K562 (cell line): ENCODE measurements around the gene TNNT1. TPM values are rescaled to one million over a fixed set of nuclear protein-coding genes. Genes with fewer than 3 reads are reported as not detected.

Source experiments
- ERF ChIP-seq: fragments of 450-650 bp; formaldehyde crosslinking; IDR thresholded peaks from 2 replicates; pipeline ENCODE4 v1.4.0; 2020; ENCODE audit warnings: mild to moderate bottlenecking, mixed read lengths
- FOXM1 ChIP-seq, 2 experiments: fragments of 450-650 bp in 1 of 2; sonication (generic) in 1 of 2; formaldehyde crosslinking in 1 of 2; IDR thresholded peaks; 2 replicates each; pipeline versions ENCODE4 v1.6.1 to v1.9.0; 2017 to 2022; ENCODE audit warnings: low read depth in 2 of 2, mild to moderate bottlenecking in 2 of 2, missing genetic modification reagents in 1 of 2, moderate library complexity in 1 of 2
- HDAC3 ChIP-seq: fragments of 450-650 bp; IDR thresholded peaks from 2 replicates; pipeline ENCODE4 v1.6.1; 2018; ENCODE audit warnings: borderline replicate concordance, mild to moderate bottlenecking, moderate library complexity; ENCODE audit not compliant: partially characterized antibody
- KHSRP ChIP-seq: fragments of 450-650 bp; IDR thresholded peaks from 2 replicates; pipeline ENCODE4 v1.6.1; 2017
- KLF1 ChIP-seq: fragments of 450-650 bp; IDR thresholded peaks from 2 replicates; pipeline ENCODE4 v1.6.1; 2016; ENCODE audit warnings: missing genetic modification characterization, missing compliant biosample characterization
- PCBP1 ChIP-seq: fragments of 200-400 bp; formaldehyde crosslinking; IDR thresholded peaks from 2 replicates; pipeline ENCODE4 v1.6.1; 2018; ENCODE audit warnings: mild to moderate bottlenecking, low read depth, low read length; ENCODE audit not compliant: poor library complexity, severe bottlenecking
- RAD21 ChIP-seq, 2 experiments: fragments of 250-450 bp in 1 of 2; fragments of 450-650 bp in 1 of 2; sonication (Bioruptor Pico) in 1 of 2; formaldehyde crosslinking in 1 of 2; IDR thresholded peaks in 1 of 2; conservative IDR thresholded peaks in 1 of 2; 2 replicates each; pipeline versions ENCODE4 v1.4.0 to v1.8.0; 2020 to 2022; ENCODE audit warnings: mild to moderate bottlenecking in 2 of 2, moderate library complexity in 1 of 2
- RBFOX2 ChIP-seq: fragments of 200-400 bp; formaldehyde crosslinking; IDR thresholded peaks from 2 replicates; pipeline ENCODE4 v1.6.1; 2017; ENCODE audit warnings: low read depth, mild to moderate bottlenecking, low read length, moderate library complexity
- SMAD1 ChIP-seq: fragments of 150-350 bp; IDR thresholded peaks from 2 replicates; pipeline ENCODE4 v1.6.1; 2014; ENCODE audit warnings: low read length, low read depth; ENCODE audit not compliant: partially characterized antibody
- TAF7 ChIP-seq: fragments of 450-650 bp; IDR thresholded peaks from 2 replicates; pipeline ENCODE4 v1.6.1; 2016; ENCODE audit warnings: missing genetic modification characterization, missing compliant biosample characterization
- U2AF2 ChIP-seq: fragments of 200-400 bp; formaldehyde crosslinking; optimal IDR thresholded peaks from 2 replicates; pipeline ENCODE3; 2017; ENCODE audit warnings: low read depth, mild to moderate bottlenecking, low read length
- ZC3H11A ChIP-seq: IDR thresholded peaks from 2 replicates; pipeline ENCODE4 v1.6.1; 2012; ENCODE audit warnings: low read depth, low read length, improper control_type of control experiment
- ZEB2 ChIP-seq: fragments of 450-650 bp; IDR thresholded peaks from 2 replicates; pipeline ENCODE4 v1.6.1; 2016
- ZNF133 ChIP-seq: fragments of 250-450 bp; sonication (Bioruptor Pico); IDR thresholded peaks from 2 replicates; pipeline ENCODE4 v1.4.0; 2020; ENCODE audit warnings: mild to moderate bottlenecking
- ZNF282 ChIP-seq: sonication (generic); formaldehyde crosslinking; IDR thresholded peaks from 2 replicates; pipeline ENCODE4 v1.8.1; 2023; ENCODE audit warnings: missing genetic modification reagents
- ZNF77 ChIP-seq: fragments of 250-450 bp; sonication (Bioruptor Pico); IDR thresholded peaks from 2 replicates; pipeline ENCODE4 v1.5.0; 2020
- ZNF778 ChIP-seq: fragments of 450-650 bp; formaldehyde crosslinking; IDR thresholded peaks from 2 replicates; pipeline ENCODE4 v1.4.0; 2020; ENCODE audit warnings: mild to moderate bottlenecking, moderate library complexity
- polyA plus RNA-seq, 8 experiments: library from polyadenylated mRNA; depleted of rRNA in 4 of 8; stranded (reverse) in 5 of 8; unstranded in 3 of 8; fragments of >200 nt; fragmentation: Nextera tagmentation in 2 of 8; fragmentation: Illumina TruSeq in 1 of 8; extraction: Ambion mirVana in 2 of 8; extraction: Trizol in 1 of 8; gene quantifications; 2 replicates each; pipeline versions ENCODE4 v1.2.1 to v1.2.3, GENCODE V29; 2011 to 2014; ENCODE audit warnings: inconsistent platforms in 1 of 8, missing spikeins in 1 of 8
- total RNA-seq, 7 experiments: library from RNA; depleted of rRNA in 6 of 7; stranded (reverse); fragments of >200 nt in 6 of 7; fragmentation: Illumina TruSeq in 2 of 7; extraction: Trizol in 2 of 7; gene quantifications; 2 replicates each; pipeline versions ENCODE4 v1.2.1 to v1.2.3, GENCODE V29; 2011 to 2021; ENCODE audit warnings: low replicate concordance in 1 of 7
- TF ChIP-seq, protein P1 (sequence below): fragments of 250-450 bp; sonication (Bioruptor Pico); IDR thresholded peaks from 2 replicates; pipeline ENCODE4 v1.9.0; 2021; ENCODE audit warnings: mild to moderate bottlenecking, inconsistent platforms
- TF ChIP-seq, protein P2 (sequence below), 2 experiments: fragments of 450-650 bp; conservative IDR thresholded peaks; 2 replicates each; pipeline ENCODE4 v1.6.1; 2017; ENCODE audit warnings: mild to moderate bottlenecking in 2 of 2, moderate library complexity in 2 of 2
- TF ChIP-seq, protein P3 (sequence below): conservative IDR thresholded peaks from 2 replicates; pipeline ENCODE4 v1.6.1; 2011; ENCODE audit warnings: low read depth, mild to moderate bottlenecking, low read length; ENCODE audit not compliant: control insufficient read depth
- TF ChIP-seq, protein P4 (sequence below), 2 experiments: fragments of 200-800 bp in 1 of 2; sonication (Bioruptor generic) in 1 of 2; sonication (generic) in 1 of 2; formaldehyde crosslinking in 1 of 2; IDR thresholded peaks in 1 of 2; conservative IDR thresholded peaks in 1 of 2; 2 replicates each; pipeline versions ENCODE4 v1.5.0 to v1.6.1; 2016 to 2020; ENCODE audit warnings: missing compliant biosample characterization in 1 of 2, missing genetic modification characterization in 1 of 2, missing genetic modification reagents in 1 of 2

The TNNT1 gene
- total and polyA plus RNA-seq, 9 of the 15 experiments (the other 6 are each of a cell fraction or from before 2014, with no cell fraction given), result 31.8 to 390 (median 227) TPM

DNA sequence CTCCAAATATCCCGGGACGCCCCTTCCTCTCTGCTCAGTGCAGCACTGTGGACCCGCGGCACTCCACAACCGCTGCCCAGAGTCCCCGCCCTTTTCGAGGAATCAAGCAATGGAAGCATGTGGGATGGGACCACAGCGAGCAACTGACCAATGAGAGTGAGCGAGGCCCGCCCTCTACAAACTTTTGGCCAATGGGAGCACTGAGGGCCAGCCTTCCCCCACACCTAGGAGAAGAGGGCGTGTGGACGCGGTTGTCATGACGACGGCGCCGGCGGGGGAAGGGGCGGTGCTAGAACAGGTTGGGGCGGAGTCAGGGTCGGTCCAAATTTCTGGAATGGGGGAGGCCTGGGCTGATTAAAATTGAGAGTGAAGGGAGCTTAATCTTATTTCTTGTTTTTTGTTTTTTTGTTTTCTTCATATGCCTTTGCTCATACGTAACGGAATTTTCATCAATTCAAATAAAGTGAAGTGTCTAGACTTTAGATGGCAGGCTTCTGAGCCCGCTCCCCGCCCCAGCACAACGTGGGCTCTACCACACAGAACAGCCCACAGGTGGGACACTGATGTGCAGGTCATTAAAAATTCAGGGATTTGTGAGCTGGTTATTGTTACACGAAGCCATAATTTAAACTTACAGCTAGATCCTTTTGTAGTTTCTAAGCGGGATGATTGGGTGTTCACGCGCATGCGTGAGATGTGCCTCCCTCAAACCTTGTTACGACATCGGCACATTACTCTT lies 17.7 kb upstream of the TNNT1 start, which contains the start of gene DNAAF3 (continued):
- TF ChIP-seq, protein P1, sequence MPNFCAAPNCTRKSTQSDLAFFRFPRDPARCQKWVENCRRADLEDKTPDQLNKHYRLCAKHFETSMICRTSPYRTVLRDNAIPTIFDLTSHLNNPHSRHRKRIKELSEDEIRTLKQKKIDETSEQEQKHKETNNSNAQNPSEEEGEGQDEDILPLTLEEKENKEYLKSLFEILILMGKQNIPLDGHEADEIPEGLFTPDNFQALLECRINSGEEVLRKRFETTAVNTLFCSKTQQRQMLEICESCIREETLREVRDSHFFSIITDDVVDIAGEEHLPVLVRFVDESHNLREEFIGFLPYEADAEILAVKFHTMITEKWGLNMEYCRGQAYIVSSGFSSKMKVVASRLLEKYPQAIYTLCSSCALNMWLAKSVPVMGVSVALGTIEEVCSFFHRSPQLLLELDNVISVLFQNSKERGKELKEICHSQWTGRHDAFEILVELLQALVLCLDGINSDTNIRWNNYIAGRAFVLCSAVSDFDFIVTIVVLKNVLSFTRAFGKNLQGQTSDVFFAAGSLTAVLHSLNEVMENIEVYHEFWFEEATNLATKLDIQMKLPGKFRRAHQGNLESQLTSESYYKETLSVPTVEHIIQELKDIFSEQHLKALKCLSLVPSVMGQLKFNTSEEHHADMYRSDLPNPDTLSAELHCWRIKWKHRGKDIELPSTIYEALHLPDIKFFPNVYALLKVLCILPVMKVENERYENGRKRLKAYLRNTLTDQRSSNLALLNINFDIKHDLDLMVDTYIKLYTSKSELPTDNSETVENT (CRISPR knock-in tag), result no peak
- TF ChIP-seq HDAC3, result no peak
- no peak for TF ChIP-seq ZC3H11A
- TF ChIP-seq ZNF77 (CRISPR knock-in tag), result no peak
- no peak for TF ChIP-seq ZNF133
- TF ChIP-seq ZNF282 (CRISPR knock-in tag), result no peak
- TF ChIP-seq RAD21 (CRISPR knock-in tag; conservative IDR thresholded peaks at IDR 0.05 in 1 of 2, IDR thresholded peaks at IDR 0.05 in 1 of 2), result no peak
- 0 out of 2 replicates have a peak, but pooled peaks have one; percentile 24 for TF ChIP-seq KLF1 (tag)
- TF ChIP-seq PCBP1, result no peak
- TF ChIP-seq, protein P2, sequence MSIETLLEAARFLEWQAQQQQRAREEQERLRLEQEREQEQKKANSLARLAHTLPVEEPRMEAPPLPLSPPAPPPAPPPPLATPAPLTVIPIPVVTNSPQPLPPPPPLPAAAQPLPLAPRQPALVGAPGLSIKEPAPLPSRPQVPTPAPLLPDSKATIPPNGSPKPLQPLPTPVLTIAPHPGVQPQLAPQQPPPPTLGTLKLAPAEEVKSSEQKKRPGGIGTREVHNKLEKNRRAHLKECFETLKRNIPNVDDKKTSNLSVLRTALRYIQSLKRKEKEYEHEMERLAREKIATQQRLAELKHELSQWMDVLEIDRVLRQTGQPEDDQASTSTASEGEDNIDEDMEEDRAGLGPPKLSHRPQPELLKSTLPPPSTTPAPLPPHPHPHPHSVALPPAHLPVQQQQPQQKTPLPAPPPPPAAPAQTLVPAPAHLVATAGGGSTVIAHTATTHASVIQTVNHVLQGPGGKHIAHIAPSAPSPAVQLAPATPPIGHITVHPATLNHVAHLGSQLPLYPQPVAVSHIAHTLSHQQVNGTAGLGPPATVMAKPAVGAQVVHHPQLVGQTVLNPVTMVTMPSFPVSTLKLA (conservative IDR thresholded peaks at IDR 0.05), result peak; percentile 89 to 94
- no peak for TF ChIP-seq SMAD1
- no peak for TF ChIP-seq KHSRP
- 0 out of 2 replicates have a peak, but pooled peaks have one; percentile 72 for TF ChIP-seq ERF (CRISPR knock-in tag)
- TF ChIP-seq, protein P3, sequence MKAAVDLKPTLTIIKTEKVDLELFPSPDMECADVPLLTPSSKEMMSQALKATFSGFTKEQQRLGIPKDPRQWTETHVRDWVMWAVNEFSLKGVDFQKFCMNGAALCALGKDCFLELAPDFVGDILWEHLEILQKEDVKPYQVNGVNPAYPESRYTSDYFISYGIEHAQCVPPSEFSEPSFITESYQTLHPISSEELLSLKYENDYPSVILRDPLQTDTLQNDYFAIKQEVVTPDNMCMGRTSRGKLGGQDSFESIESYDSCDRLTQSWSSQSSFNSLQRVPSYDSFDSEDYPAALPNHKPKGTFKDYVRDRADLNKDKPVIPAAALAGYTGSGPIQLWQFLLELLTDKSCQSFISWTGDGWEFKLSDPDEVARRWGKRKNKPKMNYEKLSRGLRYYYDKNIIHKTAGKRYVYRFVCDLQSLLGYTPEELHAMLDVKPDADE, result no peak
- no peak for TF ChIP-seq U2AF2
- TF ChIP-seq, protein P4, sequence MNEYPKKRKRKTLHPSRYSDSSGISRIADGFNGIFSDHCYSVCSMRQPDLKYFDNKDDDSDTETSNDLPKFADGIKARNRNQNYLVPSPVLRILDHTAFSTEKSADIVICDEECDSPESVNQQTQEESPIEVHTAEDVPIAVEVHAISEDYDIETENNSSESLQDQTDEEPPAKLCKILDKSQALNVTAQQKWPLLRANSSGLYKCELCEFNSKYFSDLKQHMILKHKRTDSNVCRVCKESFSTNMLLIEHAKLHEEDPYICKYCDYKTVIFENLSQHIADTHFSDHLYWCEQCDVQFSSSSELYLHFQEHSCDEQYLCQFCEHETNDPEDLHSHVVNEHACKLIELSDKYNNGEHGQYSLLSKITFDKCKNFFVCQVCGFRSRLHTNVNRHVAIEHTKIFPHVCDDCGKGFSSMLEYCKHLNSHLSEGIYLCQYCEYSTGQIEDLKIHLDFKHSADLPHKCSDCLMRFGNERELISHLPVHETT (CRISPR knock-in tag; conservative IDR thresholded peaks at IDR 0.05 in 1 of 2, IDR thresholded peaks at IDR 0.05 in 1 of 2), result no peak
- TF ChIP-seq ZEB2, result peak; percentile 58; the same call in 1 of the 2 replicates
- TF ChIP-seq RBFOX2, result no peak
- TF ChIP-seq ZNF778 (CRISPR knock-in tag), result no peak
- TF ChIP-seq FOXM1 (IDR thresholded peaks at IDR 0.05; ENCODE audit: low read depth), result peak; percentile 41; the same call in 1 of the 2 replicates
- TF ChIP-seq FOXM1 (CRISPR knock-in tag; IDR thresholded peaks at IDR 0.05; ENCODE audit: low read depth), result no peak
- no peak for TF ChIP-seq TAF7 (tag)
